IMR-90 (cell line): ENCODE data around the gene FBXO40. TPM values are rescaled to one million over a fixed set of nuclear protein-coding genes. Genes with fewer than 3 reads are reported as not detected.

Source experiments
- ATAC-seq: fragments of 200-7000 bp; cut with Tn5 transposase; 2 replicates; pipeline ENCODE4 v1.9.1; 2020; ENCODE audit warnings: low read depth, mild to moderate bottlenecking, moderate library complexity
- BruUV-seq: library from RNA; stranded (reverse); fragments of 400-500 nt; replicated peaks from 2 replicates; lab custom pipeline; 2021; lab: Mats Ljungman, UMichigan
- CTCF ChIA-PET: fragments of 300-600 bp; formaldehyde crosslinking; extraction: SDS; loops from one replicate; lab custom pipeline; 2021; ENCODE audit warnings: antibody characterized with exemption; lab: Yijun Ruan, JAX
- POLR2A ChIA-PET: fragments of 300-600 bp; sonication (Branson Sonifier 250); formaldehyde crosslinking; loops from one replicate; lab custom pipeline; 2022; ENCODE audit warnings: antibody characterized with exemption; ENCODE audit not compliant: unreplicated experiment; lab: Charles Lee
- DNase-seq: peaks from one replicate; pipeline ENCODE4 v3.0.0; 2013
- H2AFZ ChIP-seq: replicated peaks from 2 replicates; pipeline ENCODE3; 2013; ENCODE audit warnings: low read length, mild to moderate bottlenecking; ENCODE audit not compliant: poor library complexity
- H2AK5ac ChIP-seq: 2 replicates; pipeline ENCODE4 v1.6.1; 2013; ENCODE audit warnings: low read depth, low read length, inconsistent platforms
- H2AK9ac ChIP-seq: replicated peaks from 2 replicates; pipeline ENCODE3; 2013; ENCODE audit warnings: mild to moderate bottlenecking, low read depth, low read length, moderate library complexity; ENCODE audit not compliant: poor library complexity
- H2BK120ac ChIP-seq: 2 replicates; pipeline ENCODE4 v1.6.1; 2013; ENCODE audit warnings: low read depth, low read length, inconsistent platforms
- H2BK15ac ChIP-seq: 3 replicates; pipeline ENCODE4 v1.6.1; 2013; ENCODE audit warnings: low read depth, low read length, inconsistent platforms
- H2BK20ac ChIP-seq: 2 replicates; pipeline ENCODE4 v1.6.1; 2013; ENCODE audit warnings: low read depth, mild to moderate bottlenecking, inconsistent platforms, low read length, moderate library complexity
- H2BK5ac ChIP-seq: 2 replicates; pipeline ENCODE4 v1.6.1; 2013; ENCODE audit warnings: mild to moderate bottlenecking, low read depth, low read length, inconsistent platforms; ENCODE audit not compliant: poor library complexity, severe bottlenecking
- H3K14ac ChIP-seq: replicated peaks from 2 replicates; pipeline ENCODE4 v1.6.1; 2013; ENCODE audit warnings: low read depth, low read length, inconsistent platforms
- H3K18ac ChIP-seq: 2 replicates; pipeline ENCODE4 v1.6.1; 2013; ENCODE audit warnings: low read depth, low read length, control low read depth
- H3K23ac ChIP-seq: 2 replicates; pipeline ENCODE4 v1.6.1; 2013; ENCODE audit warnings: low read depth, low read length, inconsistent platforms
- H3K27ac ChIP-seq: 2 replicates; pipeline ENCODE4 v1.5.1; 2013; ENCODE audit warnings: mild to moderate bottlenecking, control low read depth, low read length; ENCODE audit not compliant: insufficient read depth
- H3K27me3 ChIP-seq: 2 replicates; pipeline ENCODE4 v1.6.1; 2013; ENCODE audit warnings: low read length; ENCODE audit not compliant: control insufficient read depth, insufficient read depth
- H3K36me3 ChIP-seq: 2 replicates; pipeline ENCODE4 v1.6.1; 2013; ENCODE audit warnings: low read length, mixed read lengths; ENCODE audit not compliant: control insufficient read depth, insufficient read depth
- H3K4ac ChIP-seq: 2 replicates; pipeline ENCODE4 v1.6.1; 2013; ENCODE audit warnings: low read depth, low read length, inconsistent platforms
- H3K4me1 ChIP-seq: 2 replicates; pipeline ENCODE4 v1.6.1; 2013; ENCODE audit warnings: low read length, mixed read lengths; ENCODE audit not compliant: control insufficient read depth, insufficient read depth
- H3K4me2 ChIP-seq: 2 replicates; pipeline ENCODE4 v1.6.1; 2013; ENCODE audit warnings: low read depth, mild to moderate bottlenecking, control low read depth, low read length, moderate library complexity
- H3K4me3 ChIP-seq: 2 replicates; pipeline ENCODE4 v1.5.1; 2013; ENCODE audit warnings: low read depth, mild to moderate bottlenecking, control low read depth, low read length, moderate library complexity; ENCODE audit not compliant: insufficient read depth
- H3K56ac ChIP-seq: 2 replicates; pipeline ENCODE4 v1.6.1; 2013; ENCODE audit warnings: low read length, inconsistent platforms; ENCODE audit not compliant: insufficient read depth; ENCODE audit errors: extremely low read depth
- H3K79me1 ChIP-seq, 2 experiments: 2 replicates each; pipeline ENCODE4 v1.6.1; 2013; ENCODE audit warnings: low read length in 2 of 2, inconsistent platforms in 1 of 2, low read depth in 1 of 2
- H3K9ac ChIP-seq: 2 replicates; pipeline ENCODE4 v1.6.1; 2013; ENCODE audit warnings: low read depth, low read length, control low read depth
- H3K9me1 ChIP-seq: 2 replicates; pipeline ENCODE4 v1.6.1; 2013; ENCODE audit warnings: low read length, inconsistent platforms; ENCODE audit not compliant: insufficient read depth
- H3K9me3 ChIP-seq: 2 replicates; pipeline ENCODE4 v1.6.1; 2013; ENCODE audit warnings: low read length; ENCODE audit not compliant: control insufficient read depth, insufficient read depth
- H4K20me1 ChIP-seq: 2 replicates; pipeline ENCODE4 v1.6.1; 2013; ENCODE audit warnings: low read length, inconsistent platforms; ENCODE audit not compliant: insufficient read depth
- H4K5ac ChIP-seq: 2 replicates; pipeline ENCODE4 v1.6.1; 2013; ENCODE audit warnings: mild to moderate bottlenecking, low read depth, low read length, control low read depth
- H4K8ac ChIP-seq, 2 experiments: 2 replicates each; pipeline ENCODE4 v1.6.1; 2013; ENCODE audit warnings: low read depth in 2 of 2, low read length in 2 of 2, control low read depth in 1 of 2, inconsistent platforms in 1 of 2
- H4K91ac ChIP-seq: 2 replicates; pipeline ENCODE4 v1.6.1; 2013; ENCODE audit warnings: low read depth, low read length, inconsistent platforms; ENCODE audit not compliant: insufficient read depth
- CTCF ChIP-seq: conservative IDR thresholded peaks from 2 replicates; pipeline ENCODE4 v1.5.1; 2012; ENCODE audit warnings: mild to moderate bottlenecking, low read depth, low read length, improper control_type of control experiment
- ELK1 ChIP-seq: fragments of 150-350 bp; IDR thresholded peaks from 2 replicates; pipeline ENCODE4 v1.6.1; 2016; ENCODE audit warnings: low read depth, mild to moderate bottlenecking, low read length, moderate library complexity, borderline replicate concordance
- MAZ ChIP-seq: IDR thresholded peaks from 2 replicates; pipeline ENCODE4 v1.6.1; 2012; ENCODE audit warnings: low read depth, mild to moderate bottlenecking, low read length, improper control_type of control experiment, moderate library complexity, borderline replicate concordance
- MXI1 ChIP-seq: IDR thresholded peaks from 2 replicates; pipeline ENCODE4 v1.6.1; 2012; ENCODE audit warnings: low read depth, mild to moderate bottlenecking, low read length, moderate library complexity, borderline replicate concordance
- NFE2L2 ChIP-seq: fragments of 150-350 bp; IDR thresholded peaks from 2 replicates; pipeline ENCODE4 v1.6.1; 2016; ENCODE audit warnings: low read depth, mild to moderate bottlenecking, low read length
- POLR2A ChIP-seq: IDR thresholded peaks from 2 replicates; pipeline ENCODE4 v1.6.1; 2012; ENCODE audit warnings: mild to moderate bottlenecking, low read depth, low read length
- RFX5 ChIP-seq: IDR thresholded peaks from 2 replicates; pipeline ENCODE4 v1.8.0; 2012; ENCODE audit warnings: low read depth, mild to moderate bottlenecking, low read length, moderate library complexity
- SMC3 ChIP-seq: fragments of 150-350 bp; IDR thresholded peaks from 2 replicates; pipeline ENCODE4 v1.6.1; 2016; ENCODE audit warnings: low read depth, mild to moderate bottlenecking, antibody characterized with exemption, low read length, moderate library complexity
- WGBS, 2 experiments: methylation state at CpG; one replicate each; pipeline versions ENCODE4 v1.1.5 to v1.1.7; 2013; ENCODE audit warnings: missing lambda C conversion rate in 2 of 2; ENCODE audit not compliant: insufficient read length in 1 of 2; ENCODE audit errors: extremely low coverage in 2 of 2; 5-methylcytosine and 5-hydroxymethylcytosine counted together
- dilution Hi-C: fragments of 300-500 bp; cut with HindIII; formaldehyde crosslinking; loops from one replicate; pipeline ENCODE4 v1.14.3; 2018; ENCODE audit warnings: low sequenced_read_pairs; ENCODE audit not compliant: unreplicated experiment
- in situ Hi-C: fragments of 300-500 bp; cut with MboI; formaldehyde crosslinking; loops from 3 replicates; pipeline ENCODE4 v1.14.3; 2019; ENCODE audit warnings: low sequenced_read_pairs, inconsistent platforms, mixed read lengths
- intact Hi-C: fragments of 100-400 bp; cut with micrococcal nuclease; formaldehyde crosslinking; loops from 2 replicates; pipeline ENCODE4 v1.10.0; 2022
- polyA plus RNA-seq, 3 experiments: library from polyadenylated mRNA; depleted of rRNA; stranded (reverse); fragments of >200 nt; gene quantifications; 2 replicates each; pipeline ENCODE4 v1.2.3, GENCODE V29; 2012; ENCODE audit warnings: low replicate concordance in 1 of 3
- total RNA-seq: library from RNA; depleted of rRNA; stranded (reverse); fragments of >200 nt; gene quantifications from 2 replicates; pipeline ENCODE4 v1.2.3, GENCODE V29; 2012

The FBXO40 gene
- total and polyA plus RNA-seq, 2 of the 4 experiments (the other 2 are of a cell fraction), result not detected

GRCh38 chr3:121545574-121546455 is 47.4 kb upstream of the FBXO40 start, which contains the start of gene POLQ:
TSS of gene POLQ (minus strand) at chr3:121545988. CDS start at chr3:121545877, 111 bp downstream.
- 0% methylated on average over 21 of the region's 42 CpGs; no CpG with 5 or more reads in 1 of the 2 experiments for WGBS, 2 experiments

More at GRCh38 chr3:121545574-121546455, 47.4 kb upstream of the FBXO40 start, which contains the start of gene POLQ:
- in situ Hi-C loops, result no loop called here
- TF ChIP-seq CTCF (no peak), RFX5 (no peak), SMC3 (no peak), NFE2L2 (no peak), POLR2A (peak; percentile 66; the same call in 1 of the 2 replicates), MAZ (0 out of 2 replicates have a peak, but pooled peaks have one; percentile 13), ELK1 (no peak), MXI1 (peak; percentile 89)
- peak within 1 kb of the TSS; percentile 58 for H3K56ac ChIP-seq
- H3K23ac ChIP-seq, result peak within 1 kb of the TSS; percentile 37; the same call in 1 of the 2 replicates
- H3K36me3 ChIP-seq, result no peaks in the 10 kb centered on the region
- H2BK5ac ChIP-seq, result peak within 1 kb of the TSS; percentile 59
- POLR2A ChIA-PET, result interaction anchor here (0.5 kb wide), 1 partner anchor 228 kb away, joined by 4 read pairs; no protein-coding TSS in a partner anchor
- no peak within 1 kb of the TSS for H2AK5ac ChIP-seq
- no peaks in the 10 kb centered on the region for H4K20me1 ChIP-seq
- peak within 1 kb of the TSS; percentile 88 for H4K5ac ChIP-seq
- H3K4me1 ChIP-seq, result no peaks in the 10 kb centered on the region
- H3K14ac ChIP-seq, result peak within 1 kb of the TSS; percentile 69
- peak within 1 kb of the TSS; percentile 92 for H2AFZ ChIP-seq
- no peaks in the 10 kb centered on the region for H3K9me1 ChIP-seq
- CTCF ChIA-PET, result interaction anchor here (0.6 kb wide), 2 partner anchors 9 to 70 kb away, joined by 3 to 5 read pairs; no protein-coding TSS in a partner anchor
- no peaks in the 10 kb centered on the region for H3K27me3 ChIP-seq
- peak within 1 kb of the TSS; percentile 94 for H3K4me2 ChIP-seq
- DNase-seq (peak; percentile 95), ATAC-seq (peak; percentile 96)
- dilution Hi-C loops, result no loop called here
- peak within 1 kb of the TSS; percentile 69 for H3K4me3 ChIP-seq
- no peaks in the 10 kb centered on the region for H3K9me3 ChIP-seq
- intact Hi-C loops, result loop anchor here (1.0 to 5.0 kb wide), 9 partner anchors 201 to 1481 kb away; partner anchors contain the start of genes GOLGB1 and SEMA5B
- H3K9ac ChIP-seq, result peak within 1 kb of the TSS; percentile 86
- H2BK15ac ChIP-seq, result no peak within 1 kb of the TSS
- H4K91ac ChIP-seq, result peak within 1 kb of the TSS; percentile 33
- peak within 1 kb of the TSS; percentile 39 for H3K4ac ChIP-seq
- BruUV-seq, result no TSS peak
- H2BK20ac ChIP-seq, result no peak within 1 kb of the TSS
- no peak within 1 kb of the TSS for H2AK9ac ChIP-seq
- H2BK120ac ChIP-seq, result peak within 1 kb of the TSS; percentile 2; the same call in 1 of the 2 replicates
- peak within 1 kb of the TSS; percentile 93 to 95 for H4K8ac ChIP-seq
- no peak within 1 kb of the TSS; the same call in 1 of the 2 replicates for H3K18ac ChIP-seq
- peak within 1 kb of the TSS; percentile 53 for H3K27ac ChIP-seq
- H3K79me1 ChIP-seq, result peaks cover 3 to 17% of the 10 kb centered on the region in 2 experiments
